GM12878 (cell line): ENCODE data around the gene WSCD2. TPM values are rescaled to one million over a fixed set of nuclear protein-coding genes. Genes with fewer than 3 reads are reported as not detected.

Experiments
- ATAC-seq: fragments of 200-7000 bp; cut with Tn5 transposase; 3 replicates; pipeline ENCODE4 v1.9.1; 2020; ENCODE audit warnings: mild to moderate bottlenecking, moderate library complexity
- BruUV-seq: library from RNA; stranded (reverse); fragments of 400-500 nt; replicated peaks from 2 replicates; lab custom pipeline; 2021; lab: Mats Ljungman, UMichigan
- CTCF ChIA-PET: fragments of 300-600 bp; sonication (Branson Sonifier 250); formaldehyde crosslinking; extraction: SDS; loops from one replicate; lab custom pipeline; 2021; ENCODE audit warnings: inconsistent platforms; lab: Yijun Ruan, JAX
- POLR2A ChIA-PET: fragments of 350-600 bp; formaldehyde crosslinking; extraction: SDS; loops from one replicate; lab custom pipeline; 2021; ENCODE audit warnings: inconsistent platforms; lab: Charles Lee
- RAD21 ChIA-PET: fragments of 300-600 bp; sonication (Branson Sonifier 250); formaldehyde crosslinking; loops from one replicate; lab custom pipeline; 2023; ENCODE audit warnings: antibody characterized with exemption; ENCODE audit not compliant: unreplicated experiment; lab: Charles Lee
- SMC1A ChIA-PET: fragments of 300-600 bp; sonication (Branson Sonifier 250); formaldehyde crosslinking; loops from one replicate; lab custom pipeline; 2023; ENCODE audit not compliant: unreplicated experiment, uncharacterized antibody; lab: Charles Lee
- DNase-seq: peaks from one replicate; pipeline ENCODE4 v3.0.0-alpha.2; 2011; ENCODE audit warnings: low read depth, low spot score
- FAIRE-seq: peaks from 3 replicates; lab custom pipeline; 2011; peaks lifted over from hg19 to GRCh38; lab: Jason Lieb, UNC
- H2AFZ ChIP-seq: 2 replicates; pipeline ENCODE4 v1.6.0; 2011; ENCODE audit warnings: low read depth, low read length, control low read depth; ENCODE audit not compliant: control insufficient read depth
- H3K27ac ChIP-seq: 2 replicates; pipeline ENCODE4 v1.5.1; 2011; ENCODE audit warnings: control low read depth; ENCODE audit not compliant: control insufficient read depth, insufficient read depth
- H3K27me3 ChIP-seq, 2 experiments: replicated peaks in 1 of 2; 2 replicates each; pipeline versions ENCODE4 v1.6.0 to v1.6.1; 2011; ENCODE audit warnings: low read length in 1 of 2; ENCODE audit not compliant: control insufficient read depth in 2 of 2, insufficient read depth in 2 of 2
- H3K36me3 ChIP-seq, 2 experiments: 2 replicates each; pipeline ENCODE4 v1.5.1; 2011; ENCODE audit warnings: low read length in 1 of 2; ENCODE audit not compliant: control insufficient read depth in 2 of 2, insufficient read depth in 2 of 2
- H3K4me1 ChIP-seq: 2 replicates; pipeline ENCODE4 v1.6.1; 2011; ENCODE audit warnings: mild to moderate bottlenecking, low read length, moderate library complexity, mixed read lengths; ENCODE audit not compliant: control insufficient read depth, insufficient read depth
- H3K4me2 ChIP-seq: 2 replicates; pipeline ENCODE4 v1.6.0; 2011; ENCODE audit warnings: control low read depth; ENCODE audit not compliant: control insufficient read depth, insufficient read depth
- H3K4me3 ChIP-seq: fragments of 200-600 bp; sonication (generic); 2 replicates; pipeline ENCODE4 v1.5.1; 2016
- H3K79me2 ChIP-seq: 2 replicates; pipeline ENCODE4 v1.6.0; 2011; ENCODE audit warnings: low read length; ENCODE audit not compliant: control insufficient read depth, insufficient read depth
- H3K9ac ChIP-seq: 2 replicates; pipeline ENCODE4 v1.8.0; 2011; ENCODE audit warnings: low read length, control low read depth, mixed read lengths; ENCODE audit not compliant: control insufficient read depth, insufficient read depth
- H3K9me3 ChIP-seq: replicated peaks from 3 replicates; pipeline ENCODE4 v1.5.1; 2011; ENCODE audit warnings: mild to moderate bottlenecking, low read length; ENCODE audit not compliant: control insufficient read depth, insufficient read depth
- H4K20me1 ChIP-seq: 2 replicates; pipeline ENCODE4 v1.6.0; 2011; ENCODE audit not compliant: control insufficient read depth, insufficient read depth
- BCL3 ChIP-seq: IDR thresholded peaks from 2 replicates; pipeline ENCODE4 v1.6.1; 2011; ENCODE audit warnings: borderline replicate concordance, low read depth, mild to moderate bottlenecking, moderate library complexity, low read length; ENCODE audit not compliant: insufficient read depth, poor library complexity, severe bottlenecking
- CBFB ChIP-seq: IDR thresholded peaks from 2 replicates; pipeline ENCODE4 v1.6.1; 2016; ENCODE audit warnings: antibody characterized with exemption, low read depth
- CHD1 ChIP-seq: IDR thresholded peaks from 2 replicates; pipeline ENCODE4 v1.6.1; 2012; ENCODE audit warnings: low read depth, low read length, improper control_type of control experiment
- CHD4 ChIP-seq: fragments of 200-600 bp; sonication (generic); IDR thresholded peaks from 2 replicates; pipeline ENCODE4 v1.6.1; 2016; ENCODE audit warnings: mild to moderate bottlenecking
- GABPA ChIP-seq: IDR thresholded peaks from 2 replicates; pipeline ENCODE4 v1.6.1; 2014; ENCODE audit warnings: antibody characterized with exemption, low read depth, mild to moderate bottlenecking, inconsistent platforms
- MEF2A ChIP-seq: IDR thresholded peaks from 2 replicates; pipeline ENCODE4 v1.6.1; 2011; ENCODE audit warnings: low read depth, mild to moderate bottlenecking, low read length, moderate library complexity; ENCODE audit not compliant: insufficient read depth
- PRDM15 ChIP-seq: fragments of 450-650 bp; formaldehyde crosslinking; IDR thresholded peaks from 2 replicates; pipeline ENCODE4 v1.4.0; 2020; ENCODE audit warnings: mild to moderate bottlenecking, moderate library complexity
- ZBTB40 ChIP-seq: fragments of 450-650 bp; IDR thresholded peaks from 2 replicates; pipeline ENCODE4 v1.6.1; 2016; ENCODE audit warnings: mild to moderate bottlenecking, moderate library complexity, borderline replicate concordance
- WGBS: methylation state at CpG from one replicate; pipeline ENCODE4 v1.1.6; 2016; ENCODE audit warnings: low lambda C conversion rate; ENCODE audit not compliant: insufficient replicate concordance, insufficient coverage; ENCODE audit errors: missing lambda C conversion rate; 5-methylcytosine and 5-hydroxymethylcytosine counted together
- in situ Hi-C: fragments of 300-500 bp; cut with MboI; formaldehyde crosslinking; loops from 9 replicates; pipeline ENCODE4 v1.14.3; 2018; ENCODE audit warnings: mixed read lengths
- intact Hi-C: fragments of 100-400 bp; cut with micrococcal nuclease; formaldehyde crosslinking; loops from one replicate; pipeline ENCODE4 v1.14.2; 2022; ENCODE audit not compliant: unreplicated experiment
- polyA plus RNA-seq, 11 experiments: library from polyadenylated mRNA; depleted of rRNA in 4 of 11; unstranded in 6 of 11; stranded (reverse) in 5 of 11; fragments of >200 nt; fragmentation: Nextera tagmentation in 4 of 11; fragmentation: Illumina TruSeq in 1 of 11; extraction: Ambion mirVana in 4 of 11; extraction: Trizol in 1 of 11; gene quantifications; 1 replicate in 1 of 11; 2 replicates in 10 of 11; pipeline versions ENCODE4 v1.2.1 to v1.2.3, GENCODE V29; 2011 to 2016; ENCODE audit warnings: inconsistent platforms in 2 of 11, missing spikeins in 2 of 11, low read depth in 1 of 11
- total RNA-seq, 4 experiments: library from RNA; depleted of rRNA in 3 of 4; stranded (reverse); fragments of >200 nt in 3 of 4; fragmentation: Illumina TruSeq in 1 of 4; extraction: Trizol in 1 of 4; gene quantifications; 2 replicates each; pipeline versions ENCODE4 v1.2.1 to v1.2.3, GENCODE V29; 2013 to 2021
- TF ChIP-seq, protein P1 (sequence below): fragments of 450-650 bp; IDR thresholded peaks from 2 replicates; pipeline ENCODE4 v1.6.1; 2014; ENCODE audit warnings: mild to moderate bottlenecking

Gene WSCD2
- total and polyA plus RNA-seq, 10 of the 15 experiments (the other 5 are each of a cell fraction or from before 2014, with no cell fraction given), result 0.41 TPM; not detected in 9

GRCh38 chr12:108235197-108235984 lies 106.3 kb downstream of the WSCD2 start:
- intact Hi-C loops (loop anchor here (2.0 kb wide), 1 partner anchor 221 kb away; no protein-coding TSS in a partner anchor), in situ Hi-C loops (no loop called here)
- Histone ChIP-seq H3K9ac (no peak overlapping the region), H3K4me2 (no peak overlapping the region), H3K4me1 (no peaks in the 10 kb centered on the region), H3K27ac (no peak overlapping the region), H3K4me3 (no peak overlapping the region), H3K79me2 (no peaks in the 10 kb centered on the region), H3K36me3 (no peaks in the 10 kb centered on the region), H3K9me3 (no peaks in the 10 kb centered on the region), H2AFZ (no peak overlapping the region), H3K27me3 (peaks cover 0 to under 1% of the 10 kb centered on the region in 2 experiments; a peak in 3 of 4 replicates), H4K20me1 (no peaks in the 10 kb centered on the region)
- ChIA-PET RAD21 (interaction anchor here (1.4 to 3.0 kb wide), 2 partner anchors 222 to 260 kb away, joined by 6 to 23 read pairs; no protein-coding TSS in a partner anchor), CTCF (interaction anchor here (1.3 to 2.8 kb wide), 3 partner anchors 40 to 277 kb away, joined by 3 to 29 read pairs (median 15); no protein-coding TSS in a partner anchor), POLR2A (no interaction called here), SMC1A (interaction anchor here (0.7 to 2.2 kb wide), 8 partner anchors 101 to 383 kb away, joined by 3 to 14 read pairs (median 6); no protein-coding TSS in a partner anchor)
- DNase-seq (no peak), FAIRE-seq (no peak), ATAC-seq (no peak)
- BruUV-seq, result no TSS peak
- TF ChIP-seq GABPA (no peak), ZBTB40 (no peak), BCL3 (no peak), CBFB (no peak), CHD4 (no peak), PRDM15 (CRISPR knock-in tag) (no peak), MEF2A (no peak), CHD1 (no peak)
- TF ChIP-seq, protein P1, sequence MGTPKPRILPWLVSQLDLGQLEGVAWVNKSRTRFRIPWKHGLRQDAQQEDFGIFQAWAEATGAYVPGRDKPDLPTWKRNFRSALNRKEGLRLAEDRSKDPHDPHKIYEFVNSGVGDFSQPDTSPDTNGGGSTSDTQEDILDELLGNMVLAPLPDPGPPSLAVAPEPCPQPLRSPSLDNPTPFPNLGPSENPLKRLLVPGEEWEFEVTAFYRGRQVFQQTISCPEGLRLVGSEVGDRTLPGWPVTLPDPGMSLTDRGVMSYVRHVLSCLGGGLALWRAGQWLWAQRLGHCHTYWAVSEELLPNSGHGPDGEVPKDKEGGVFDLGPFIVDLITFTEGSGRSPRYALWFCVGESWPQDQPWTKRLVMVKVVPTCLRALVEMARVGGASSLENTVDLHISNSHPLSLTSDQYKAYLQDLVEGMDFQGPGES, result no peak
- 33% methylated on average over 5 of the region's 5 CpGs for WGBS
